Islet precursor cell (in vitro differentiated cells): Measurements from ENCODE around the gene NPW.

Source experiments
- DNase-seq: peaks from one replicate; pipeline ENCODE4 v3.0.0-alpha.2; 2018

Gene NPW

GRCh38 chr16:2019518-2019920 lies at the start of gene NPW:
Gene NPW (plus strand): TSS chr16:2019785.
- DNase-seq = no peak

DNA sequence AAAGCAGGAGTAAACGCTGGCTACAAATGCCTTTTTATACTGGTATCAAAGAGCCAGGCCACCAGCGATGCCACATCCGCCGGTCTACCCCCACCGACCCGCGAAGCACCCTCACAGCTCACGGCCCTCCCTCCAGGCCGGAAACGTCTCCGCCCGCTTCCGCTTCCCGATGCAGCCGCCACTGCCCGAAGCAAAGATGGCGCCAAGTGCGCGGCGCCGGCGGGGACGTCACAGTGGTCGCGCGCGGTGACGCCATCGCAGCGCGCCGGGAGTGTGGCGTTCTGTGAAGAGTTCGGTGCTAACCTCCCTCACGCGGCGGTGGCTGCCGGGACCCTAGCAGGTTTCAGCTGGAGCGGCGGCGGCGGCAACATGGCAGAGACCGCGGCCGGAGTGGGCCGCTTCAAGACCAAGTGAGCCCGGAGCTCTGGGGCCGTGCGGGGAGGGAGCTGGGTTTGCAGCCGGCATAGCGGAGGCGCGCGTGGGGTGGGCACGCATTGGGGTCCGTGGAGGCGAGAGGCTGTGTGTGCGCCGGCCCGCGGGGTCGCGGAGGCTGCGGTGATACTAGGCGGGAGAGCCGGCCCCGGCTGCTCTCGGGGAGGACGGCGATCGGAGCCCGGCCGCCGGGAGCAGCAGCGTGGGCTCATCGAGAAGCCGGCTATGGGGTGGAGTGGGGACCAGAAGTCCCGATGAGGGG lies 47.6 kb upstream of the NPW start, which contains the start of gene TBL3:
TSS of gene TBL3 (plus strand) at position 258 of the 694 bp plus-strand sequence. CDS start at position 370, 112 bp downstream.
- DNase-seq = peak; percentile 96

DNA sequence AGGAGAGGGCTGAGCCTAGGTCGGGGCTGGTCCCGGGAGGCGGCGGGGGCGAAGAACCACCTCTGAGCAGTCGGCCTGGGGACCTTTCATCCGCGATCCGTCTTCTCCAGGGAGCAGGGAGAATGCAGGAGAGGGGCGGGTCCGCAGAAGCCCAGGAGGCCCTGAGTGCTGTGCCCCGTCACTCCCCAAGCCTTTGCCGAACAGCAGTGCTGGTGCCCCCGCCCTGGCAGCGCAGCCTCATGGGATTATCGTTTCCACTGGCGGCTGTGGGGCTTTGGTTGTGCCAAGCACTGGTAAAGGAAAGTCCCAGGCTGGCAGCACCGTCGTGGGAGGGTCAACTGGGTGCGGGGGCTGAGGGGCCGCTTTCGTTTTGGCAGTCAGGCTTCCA lies 47.1 kb upstream of the NPW start:
- DNase-seq = peak; percentile 62

DNA sequence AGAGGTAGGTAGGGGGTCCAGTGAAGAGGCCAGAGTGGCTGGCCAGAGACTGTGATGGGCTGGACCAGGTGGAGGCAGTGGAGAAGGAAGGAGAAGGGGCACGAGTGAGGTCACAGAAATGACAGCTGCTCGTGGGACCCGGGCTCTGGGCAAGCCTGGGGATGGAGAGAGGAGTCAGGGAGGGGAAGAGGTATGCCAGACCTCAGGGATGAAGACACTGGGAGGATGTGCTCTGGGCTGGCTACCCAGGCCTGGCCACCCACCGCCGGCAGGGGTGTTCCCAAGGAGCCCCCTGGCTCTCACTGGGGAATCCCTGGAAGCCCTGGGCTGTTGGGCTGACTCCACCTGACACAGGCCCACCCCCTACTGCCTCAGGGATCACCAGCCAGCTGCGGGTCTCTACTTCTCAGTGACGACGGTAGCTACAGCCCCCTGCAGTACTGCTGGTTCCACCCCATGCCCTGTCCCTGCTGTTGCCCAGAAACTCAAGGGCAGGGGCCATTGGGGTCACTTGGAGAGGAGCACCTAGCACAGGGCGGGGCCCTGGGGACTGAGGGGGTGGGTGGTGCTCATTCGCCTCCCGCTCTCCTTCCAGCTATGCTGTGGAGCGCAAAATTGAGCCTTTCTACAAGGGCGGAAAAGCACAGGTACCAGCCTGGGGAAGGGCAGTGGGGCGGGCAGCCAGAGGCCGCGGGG lies 46.0 kb upstream of the NPW start:
- no peak for DNase-seq

DNA sequence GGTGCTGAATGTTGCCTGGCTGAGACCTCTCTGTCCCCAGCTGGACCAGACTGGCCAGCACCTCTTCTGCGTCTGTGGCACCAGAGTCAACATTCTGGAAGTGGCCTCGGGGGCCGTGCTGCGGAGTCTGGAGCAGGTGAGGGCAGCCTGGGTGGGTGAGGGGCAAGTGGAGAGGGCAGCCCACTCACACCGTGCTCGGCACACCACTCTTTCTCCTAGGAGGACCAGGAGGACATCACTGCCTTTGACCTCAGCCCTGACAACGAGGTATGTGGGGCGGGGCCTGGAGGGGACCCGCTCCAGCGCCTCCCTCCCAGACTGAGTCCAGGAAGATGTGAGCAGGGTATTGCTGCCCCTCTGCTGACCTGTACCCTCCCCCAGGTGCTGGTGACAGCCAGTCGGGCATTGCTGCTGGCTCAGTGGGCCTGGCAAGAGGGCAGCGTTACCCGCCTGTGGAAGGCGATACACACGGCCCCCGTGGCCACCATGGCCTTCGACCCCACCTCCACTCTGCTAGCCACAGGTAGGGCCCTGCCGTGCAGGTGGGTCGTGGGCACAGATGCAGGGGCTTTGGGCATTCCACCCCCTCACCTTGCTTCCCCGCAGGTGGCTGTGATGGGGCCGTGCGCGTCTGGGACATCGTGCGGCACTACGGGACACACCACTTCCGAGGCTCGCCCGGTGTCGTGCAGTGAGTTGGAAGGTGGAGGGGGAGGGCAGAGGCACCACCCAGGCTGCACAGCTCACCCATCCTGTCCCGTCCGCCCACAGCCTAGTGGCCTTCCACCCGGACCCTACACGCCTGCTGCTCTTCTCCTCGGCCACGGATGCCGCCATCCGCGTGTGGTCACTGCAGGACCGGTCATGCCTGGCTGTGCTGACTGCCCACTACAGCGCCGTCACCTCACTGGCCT lies 45.2 kb upstream of the NPW start:
- DNase-seq = no peak

- DNase-seq = no peak
Measured at GRCh38 chr16:1975432-1976215, 44.0 kb upstream of the NPW start.

GRCh38 chr16:1976216-1976520 lies 43.4 kb upstream of the NPW start:
- DNase-seq = no peak

- no peak for DNase-seq
Measured at GRCh38 chr16:1976951-1977874, 42.4 kb upstream of the NPW start.

- no peak for DNase-seq
Measured at GRCh38 chr16:1977875-1978268, 41.7 kb upstream of the NPW start.

DNA sequence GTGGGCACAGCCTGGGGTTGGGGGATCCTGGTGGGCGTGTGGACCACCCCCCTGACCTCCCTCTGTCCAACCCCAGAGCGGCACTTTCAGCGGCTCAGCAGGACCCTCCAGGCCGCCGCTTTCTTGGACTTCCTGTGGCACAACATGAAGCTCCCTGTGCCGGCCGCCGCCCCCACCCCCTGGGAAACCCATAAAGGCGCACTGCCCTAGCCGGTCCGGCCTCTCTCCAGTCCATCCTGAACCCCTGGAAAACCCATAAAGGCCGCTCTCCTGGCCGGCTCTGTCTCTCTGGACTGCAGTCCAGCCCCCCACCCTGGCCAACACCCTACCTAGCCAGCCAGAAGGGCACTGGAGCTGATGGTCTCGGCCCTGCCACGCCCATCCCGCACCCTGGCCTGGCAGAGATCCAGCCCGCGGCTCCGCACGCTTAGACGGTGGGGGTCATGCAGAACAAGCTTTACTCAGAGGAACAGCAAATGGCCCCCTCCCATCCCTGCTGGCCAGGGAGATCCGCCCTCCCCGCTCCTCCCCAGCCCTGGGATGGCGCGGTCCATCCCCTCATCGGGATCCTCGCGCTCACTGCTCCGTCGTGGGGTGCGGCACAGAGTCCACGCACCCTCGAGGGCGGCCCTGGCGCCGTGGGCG lies 41.0 kb upstream of the NPW start:
- no peak for DNase-seq

GRCh38 chr16:1979271-1980029 lies 40.1 kb upstream of the NPW start:
- peak; percentile 85 for DNase-seq

DNA sequence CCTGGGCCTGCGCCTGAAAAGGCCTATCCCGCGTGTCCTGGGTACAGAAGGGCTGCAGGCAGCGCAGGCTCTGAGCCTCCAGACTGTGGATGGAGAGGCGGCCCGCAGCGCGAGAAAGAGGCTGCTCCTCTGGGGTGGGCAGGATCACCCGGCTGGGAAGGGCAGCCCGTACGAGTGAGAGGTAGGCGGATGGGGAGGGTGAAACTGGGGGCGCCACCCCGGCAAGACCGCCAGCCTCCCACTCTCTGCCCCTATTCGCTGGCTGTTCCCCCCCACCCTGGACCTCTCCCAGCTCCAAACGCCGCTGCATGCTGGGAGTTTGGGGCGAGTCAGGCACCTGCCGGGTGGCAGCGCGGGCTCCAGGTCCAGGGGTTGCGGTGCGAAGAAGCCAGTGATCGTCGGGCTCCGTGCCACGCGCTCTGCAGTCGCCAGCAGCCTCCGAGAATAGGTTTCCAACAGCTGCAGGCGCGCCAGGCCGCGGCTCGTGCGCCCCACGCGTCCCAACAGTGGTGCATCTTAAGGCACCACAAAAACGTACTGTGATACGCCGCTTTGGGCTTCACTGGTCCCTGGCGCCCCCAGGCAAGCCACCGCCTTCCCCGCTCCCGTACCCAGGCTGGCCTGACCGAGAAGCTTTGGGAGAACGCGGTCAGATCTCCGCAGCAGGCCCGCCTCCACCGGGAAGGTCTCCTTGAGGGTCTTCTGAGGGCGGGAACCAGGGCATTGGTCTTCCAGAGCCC lies 39.4 kb upstream of the NPW start:
- no peak for DNase-seq

DNA sequence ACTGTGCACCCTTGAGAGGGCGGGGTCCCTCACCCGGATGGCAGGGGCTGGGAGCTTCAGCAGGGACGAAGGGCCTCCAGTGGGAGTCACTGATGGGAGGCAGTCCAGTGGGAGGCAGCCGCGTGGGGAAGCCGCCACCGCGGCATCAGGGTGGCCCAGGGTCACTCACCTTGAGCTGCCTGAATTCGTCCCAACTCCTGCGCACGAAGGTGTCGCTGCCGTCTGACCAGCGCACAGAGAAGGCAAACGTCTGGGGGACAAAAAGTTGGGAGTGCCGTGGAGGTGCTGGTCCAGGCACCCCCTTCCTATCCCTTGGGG lies 38.9 kb upstream of the NPW start:
- no peak for DNase-seq

DNA sequence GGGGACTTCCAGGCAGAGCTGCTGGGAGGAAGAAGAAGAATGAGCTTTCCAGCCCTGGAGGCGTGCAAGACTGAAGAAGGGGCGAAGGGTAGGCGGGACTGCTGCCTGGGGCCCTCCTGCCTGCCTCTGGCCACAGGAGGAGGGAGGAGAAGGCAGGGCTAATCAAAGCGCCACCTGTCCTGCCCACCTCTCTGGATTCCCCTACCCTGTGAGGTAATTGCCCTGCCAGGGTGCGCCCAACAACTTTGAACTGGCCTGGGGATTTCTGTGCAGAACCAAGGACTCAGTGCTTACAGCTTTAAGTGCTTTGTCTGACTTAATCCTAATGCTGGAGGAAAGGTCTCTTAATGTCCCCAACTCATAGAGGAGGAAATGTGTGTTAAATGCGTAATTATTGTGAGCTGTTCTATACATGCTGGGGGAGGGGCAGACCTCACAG lies 38.2 kb upstream of the NPW start, which contains the start of gene NOXO1:
TSS of gene NOXO1 (minus strand) at position 72 of the 439 bp plus-strand sequence. CDS start 290 bp downstream, outside the sequence.
- DNase-seq = no peak

DNA sequence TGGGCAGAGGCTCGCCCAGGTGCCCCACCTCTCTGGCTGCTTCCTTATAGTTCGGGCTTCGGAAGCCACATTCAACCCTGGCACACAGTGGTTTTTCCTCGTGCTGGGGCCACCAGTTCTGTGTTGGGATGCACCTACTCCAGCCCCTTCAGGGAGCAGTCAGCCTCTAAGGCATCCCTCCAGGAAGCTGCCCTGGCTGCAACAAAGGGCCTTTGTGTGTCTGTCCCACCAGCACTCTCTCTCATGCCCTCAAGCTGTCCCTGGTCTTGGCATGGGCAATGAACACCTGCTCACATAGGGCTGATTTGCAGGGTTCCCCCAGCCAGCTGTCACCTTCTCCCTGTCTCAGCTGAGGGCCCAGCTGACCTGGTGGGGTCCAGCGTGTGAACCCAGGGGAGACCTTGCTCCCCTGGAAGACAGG lies 37.6 kb upstream of the NPW start:
- no peak for DNase-seq

- DNase-seq = no peak
Measured at GRCh38 chr16:1982991-1983543, 36.5 kb upstream of the NPW start.

DNA sequence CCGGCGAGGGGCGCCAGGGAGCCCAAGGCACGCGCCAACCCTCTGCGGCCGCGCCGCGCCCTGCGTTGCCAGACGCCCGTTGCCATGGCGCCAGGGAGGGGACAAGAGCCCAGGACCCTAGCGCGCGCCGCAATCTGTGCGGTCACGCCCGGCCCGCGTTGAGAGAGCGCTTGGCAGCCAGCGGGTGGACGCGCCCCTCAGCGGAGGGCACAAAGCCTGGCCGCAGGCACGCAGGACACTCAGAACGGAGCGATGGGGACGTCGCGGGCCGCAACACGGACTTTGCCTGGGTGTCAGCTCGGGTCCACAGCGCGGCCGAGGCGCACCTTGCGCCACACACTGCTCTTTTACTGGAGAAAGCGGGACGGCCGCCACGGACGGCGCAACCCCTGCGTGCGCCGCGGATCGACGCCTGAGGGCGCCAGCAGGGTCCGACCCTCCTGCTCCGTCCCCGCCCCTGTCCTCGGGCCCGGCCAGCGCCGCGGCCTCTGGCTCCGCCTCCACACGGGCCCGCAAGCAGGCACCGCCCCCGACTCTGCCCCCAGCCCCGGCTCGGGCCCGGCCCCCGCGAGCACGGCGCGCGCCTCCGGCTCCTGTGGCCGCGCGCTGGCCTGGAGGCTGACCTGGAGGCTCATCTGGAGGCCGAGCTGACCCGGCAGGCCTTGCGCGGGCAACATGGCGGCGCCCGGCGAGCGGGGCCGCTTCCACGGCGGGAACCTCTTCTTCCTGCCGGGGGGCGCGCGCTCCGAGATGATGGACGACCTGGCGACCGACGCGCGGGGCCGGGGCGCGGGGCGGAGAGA lies 35.8 kb upstream of the NPW start, which contains the start of gene GFER:
TSS of gene GFER (plus strand) at position 650 of the 803 bp plus-strand sequence. CDS start at position 676, 26 bp downstream.
- peak; percentile 97 for DNase-seq
